GM19043 (cell line): ENCODE measurements around the gene VAT1L.
"Not testable (repeated sequence)": the region's sequence is repeated elsewhere in the genome, so short reads cannot be mapped to it uniquely, and the experiment has no call there.

Experiments
- ATAC-seq: cut with Tn5 transposase; IDR thresholded peaks from one replicate; pipeline ENCODE4 v1.9.1; 2021; ENCODE audit warnings: low read depth; ENCODE audit not compliant: unreplicated experiment

Gene VAT1L

GRCh38 chr16:77975942-77976341 lies 187.6 kb downstream of the VAT1L start:
- no peak for ATAC-seq

- no peak for ATAC-seq
Measured at GRCh38 chr16:77977339-77977738, 189.0 kb downstream of the VAT1L start.

GRCh38 chr16:77985111-77985510 lies 196.7 kb downstream of the VAT1L start:
- no peak for ATAC-seq

- ATAC-seq: no peak
Measured at GRCh38 chr16:77986011-77986740, 197.8 kb downstream of the VAT1L start.

- ATAC-seq: no peak
Measured at GRCh38 chr16:77987810-77988209, 199.4 kb downstream of the VAT1L start.

- no peak for ATAC-seq
Measured at GRCh38 chr16:77989846-77990245, 201.5 kb downstream of the VAT1L start.

GRCh38 chr16:77991701-77992100 lies 203.3 kb downstream of the VAT1L start:
- ATAC-seq: no peak

GRCh38 chr16:77992381-77992780 lies 204.0 kb downstream of the VAT1L start:
- not testable (repeated sequence) for ATAC-seq

GRCh38 chr16:77993111-77993985 lies 205.0 kb downstream of the VAT1L start:
- no peak for ATAC-seq

GRCh38 chr16:77995843-77996455 lies 207.6 kb downstream of the VAT1L start:
- ATAC-seq: no peak

GRCh38 chr16:77998350-77999023 lies 210.1 kb downstream of the VAT1L start:
- no peak for ATAC-seq

- no peak for ATAC-seq
Measured at GRCh38 chr16:78001451-78002025, 213.2 kb downstream of the VAT1L start.

GRCh38 chr16:78002915-78003538 lies 214.7 kb downstream of the VAT1L start:
- ATAC-seq: peak; percentile 98

GRCh38 chr16:78004517-78004916 lies 216.2 kb downstream of the VAT1L start:
- no peak for ATAC-seq

- ATAC-seq: no peak
Measured at GRCh38 chr16:78005881-78006280, 217.5 kb downstream of the VAT1L start.

GRCh38 chr16:78007121-78007520 lies 218.8 kb downstream of the VAT1L start:
- no peak for ATAC-seq

GRCh38 chr16:78022347-78023060 lies 234.1 kb downstream of the VAT1L start, which contains the start of gene CLEC3A:
CLEC3A (plus strand) TSS chr16:78022548; CDS start chr16:78022627, 79 bp downstream.
- no peak for ATAC-seq

GRCh38 chr16:78024159-78024558 lies 235.8 kb downstream of the VAT1L start:
- ATAC-seq: no peak

GRCh38 chr16:78025631-78026030 lies 237.3 kb downstream of the VAT1L start:
- ATAC-seq: no peak
